Activated CD4-positive, alpha-beta T cell treated with anti-CD3 and anti-CD28 coated beads, Interleukin-2, amount 50 U/mL, for 48 hours (primary cell): Measurements from ENCODE around the gene METTL16.

Experiments
- DNase-seq, 2 experiments: peaks; one replicate each; pipeline ENCODE4 v3.0.0-alpha.2; 2020

The METTL16 gene

GRCh38 chr17:2393954-2394749, 117.5 kb downstream of the METTL16 start:
- peak in 1 of 2 experiments; percentile 16 for DNase-seq

- DNase-seq: peak; percentile 86 to 88
These were observed 118.3 kb downstream of the METTL16 start for GRCh38 chr17:2393174-2393953.

- peak; percentile 98 for DNase-seq
These were observed 119.2 kb downstream of the METTL16 start for GRCh38 chr17:2392252-2393173.

- DNase-seq: no peak
These were observed 120.0 kb downstream of the METTL16 start for GRCh38 chr17:2391597-2392251.

GRCh38 chr17:2390199-2390836, 121.4 kb downstream of the METTL16 start:
- DNase-seq: no peak

- no peak for DNase-seq
These were observed 123.0 kb downstream of the METTL16 start for GRCh38 chr17:2388683-2389055.

- DNase-seq: no peak
These were observed 123.5 kb downstream of the METTL16 start for GRCh38 chr17:2388020-2388682.

- no peak for DNase-seq
These were observed 124.3 kb downstream of the METTL16 start for GRCh38 chr17:2387086-2388019.

GRCh38 chr17:2386400-2387085, 125.1 kb downstream of the METTL16 start:
- no peak for DNase-seq

- DNase-seq: no peak
These were observed 126.2 kb downstream of the METTL16 start for GRCh38 chr17:2385240-2386210.

GRCh38 chr17:2384439-2385127, 127.1 kb downstream of the METTL16 start:
- DNase-seq: no peak

GRCh38 chr17:2383628-2384167, 128.0 kb downstream of the METTL16 start:
- no peak for DNase-seq

- DNase-seq: no peak
These were observed 130.6 kb downstream of the METTL16 start for GRCh38 chr17:2380950-2381649.

GRCh38 chr17:2380226-2380922, 131.3 kb downstream of the METTL16 start:
- DNase-seq: no peak

- no peak for DNase-seq
These were observed 132.0 kb downstream of the METTL16 start for GRCh38 chr17:2379489-2380225.
